Osteocyte (in vitro differentiated cells): ENCODE results near the gene ARHGAP6. TPM values are rescaled to one million over a fixed set of nuclear protein-coding genes. Genes with fewer than 3 reads are reported as not detected.

Experiments
- DNase-seq: peaks from one replicate; pipeline ENCODE4 v3.0.0; 2021; ENCODE audit warnings: mixed read lengths; ENCODE audit not compliant: unreplicated experiment; ENCODE audit errors: extremely low spot score
- H3K27ac Mint-ChIP-seq: one replicate; pipeline ENCODE4 v1.8.0; 2021; ENCODE audit warnings: mild to moderate bottlenecking, mixed read lengths; ENCODE audit not compliant: unreplicated experiment
- H3K27me3 Mint-ChIP-seq: one replicate; pipeline ENCODE4 v1.8.0; 2021; ENCODE audit warnings: mixed read lengths; ENCODE audit not compliant: unreplicated experiment
- H3K36me3 Mint-ChIP-seq: one replicate; pipeline ENCODE4 v1.8.0; 2021; ENCODE audit warnings: mixed read lengths; ENCODE audit not compliant: unreplicated experiment
- H3K4me1 Mint-ChIP-seq: one replicate; pipeline ENCODE4 v1.8.0; 2021; ENCODE audit warnings: mixed read lengths; ENCODE audit not compliant: unreplicated experiment
- H3K4me3 Mint-ChIP-seq: one replicate; pipeline ENCODE4 v1.8.0; 2021; ENCODE audit warnings: mild to moderate bottlenecking, moderate library complexity, mixed read lengths; ENCODE audit not compliant: unreplicated experiment
- H3K9me3 Mint-ChIP-seq: one replicate; pipeline ENCODE4 v1.8.0; 2021; ENCODE audit warnings: mixed read lengths; ENCODE audit not compliant: unreplicated experiment
- microRNA-seq: library from miRNA; unstranded; fragments of <30 nt; microRNA quantifications from one replicate; pipeline ENCODE4 v1.1.0, GENCODE V29; 2020; ENCODE audit not compliant: unreplicated experiment
- total RNA-seq: library from RNA; stranded (reverse); gene quantifications from 2 replicates; pipeline ENCODE4 v1.2.1, GENCODE V29; 2021
- TF ChIP-seq, protein P1 (sequence below): fragments of 200-600 bp; sonication (generic); IDR thresholded peaks from 2 replicates; pipeline ENCODE4 v1.5.0; 2021; ENCODE audit warnings: antibody characterized with exemption, mild to moderate bottlenecking, moderate library complexity

Gene ARHGAP6
- total RNA-seq, 1 donor from 2014 or later, result 3.5 TPM

GRCh38 chrX:11099465-11099864 lies 566.3 kb downstream of the ARHGAP6 start:
- TF ChIP-seq, protein P1, sequence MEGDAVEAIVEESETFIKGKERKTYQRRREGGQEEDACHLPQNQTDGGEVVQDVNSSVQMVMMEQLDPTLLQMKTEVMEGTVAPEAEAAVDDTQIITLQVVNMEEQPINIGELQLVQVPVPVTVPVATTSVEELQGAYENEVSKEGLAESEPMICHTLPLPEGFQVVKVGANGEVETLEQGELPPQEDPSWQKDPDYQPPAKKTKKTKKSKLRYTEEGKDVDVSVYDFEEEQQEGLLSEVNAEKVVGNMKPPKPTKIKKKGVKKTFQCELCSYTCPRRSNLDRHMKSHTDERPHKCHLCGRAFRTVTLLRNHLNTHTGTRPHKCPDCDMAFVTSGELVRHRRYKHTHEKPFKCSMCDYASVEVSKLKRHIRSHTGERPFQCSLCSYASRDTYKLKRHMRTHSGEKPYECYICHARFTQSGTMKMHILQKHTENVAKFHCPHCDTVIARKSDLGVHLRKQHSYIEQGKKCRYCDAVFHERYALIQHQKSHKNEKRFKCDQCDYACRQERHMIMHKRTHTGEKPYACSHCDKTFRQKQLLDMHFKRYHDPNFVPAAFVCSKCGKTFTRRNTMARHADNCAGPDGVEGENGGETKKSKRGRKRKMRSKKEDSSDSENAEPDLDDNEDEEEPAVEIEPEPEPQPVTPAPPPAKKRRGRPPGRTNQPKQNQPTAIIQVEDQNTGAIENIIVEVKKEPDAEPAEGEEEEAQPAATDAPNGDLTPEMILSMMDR, result no peak
- Mint-ChIP-seq H3K4me1 (peaks cover 8% of the 10 kb centered on the region), H3K9me3 (peaks cover 10% of the 10 kb centered on the region), H3K27ac (no peak overlapping the region), H3K36me3 (no peaks in the 10 kb centered on the region), H3K4me3 (no peak overlapping the region), H3K27me3 (no peaks in the 10 kb centered on the region)
- no peak for DNase-seq

GRCh38 chrX:11097933-11098332 lies 567.8 kb downstream of the ARHGAP6 start:
- no peak overlapping the region for H3K27ac Mint-ChIP-seq
- no peak overlapping the region for H3K4me3 Mint-ChIP-seq
- TF ChIP-seq, protein P1, result no peak
- no peaks in the 10 kb centered on the region for H3K27me3 Mint-ChIP-seq
- no peak for DNase-seq
- H3K4me1 Mint-ChIP-seq, result peaks cover 8% of the 10 kb centered on the region
- H3K9me3 Mint-ChIP-seq, result peaks cover 10% of the 10 kb centered on the region
- no peaks in the 10 kb centered on the region for H3K36me3 Mint-ChIP-seq

- no peak for DNase-seq
- Mint-ChIP-seq H3K9me3 (peaks cover 39% of the 10 kb centered on the region), H3K27ac (no peak overlapping the region), H3K27me3 (no peaks in the 10 kb centered on the region), H3K4me3 (no peak overlapping the region), H3K36me3 (no peaks in the 10 kb centered on the region), H3K4me1 (peaks cover 2% of the 10 kb centered on the region)
- TF ChIP-seq, protein P1, result no peak
These were observed 575.9 kb downstream of the ARHGAP6 start for GRCh38 chrX:11089802-11090201.

Small RNAs within 50 kb of the gene (microRNA-seq; reads per million reads assigned to microRNA genes)
- not detected for gene MIR548AX

Other genes with a start within 250 kb of the ARHGAP6 start
- gene MSL3, start 92.3 kb upstream of the ARHGAP6 start, total RNA-seq, result 25.5 and 27.8 TPM in 2 replicates